SH-SY5Y (cell line): ENCODE results near the gene GPR22.

ENCODE experiments used
- GATA2 ChIP-seq: IDR thresholded peaks from 2 replicates; pipeline ENCODE4 v1.6.1; 2011; ENCODE audit warnings: mild to moderate bottlenecking, low read depth, low read length
- GATA3 ChIP-seq: IDR thresholded peaks from 2 replicates; pipeline ENCODE4 v1.6.1; 2011; ENCODE audit warnings: low read depth, mild to moderate bottlenecking, low read length, moderate library complexity

GRCh38 chr7:107501593-107501992 lies 31.7 kb downstream of the GPR22 start:
- TF ChIP-seq GATA2 (no peak), GATA3 (no peak)
